ENCODE measurements around the gene GPATCH4.

- TF ChIP-seq POLR2A (IDR thresholded peaks at IDR 0.05), result no peak
- TF ChIP-seq, protein P1, sequence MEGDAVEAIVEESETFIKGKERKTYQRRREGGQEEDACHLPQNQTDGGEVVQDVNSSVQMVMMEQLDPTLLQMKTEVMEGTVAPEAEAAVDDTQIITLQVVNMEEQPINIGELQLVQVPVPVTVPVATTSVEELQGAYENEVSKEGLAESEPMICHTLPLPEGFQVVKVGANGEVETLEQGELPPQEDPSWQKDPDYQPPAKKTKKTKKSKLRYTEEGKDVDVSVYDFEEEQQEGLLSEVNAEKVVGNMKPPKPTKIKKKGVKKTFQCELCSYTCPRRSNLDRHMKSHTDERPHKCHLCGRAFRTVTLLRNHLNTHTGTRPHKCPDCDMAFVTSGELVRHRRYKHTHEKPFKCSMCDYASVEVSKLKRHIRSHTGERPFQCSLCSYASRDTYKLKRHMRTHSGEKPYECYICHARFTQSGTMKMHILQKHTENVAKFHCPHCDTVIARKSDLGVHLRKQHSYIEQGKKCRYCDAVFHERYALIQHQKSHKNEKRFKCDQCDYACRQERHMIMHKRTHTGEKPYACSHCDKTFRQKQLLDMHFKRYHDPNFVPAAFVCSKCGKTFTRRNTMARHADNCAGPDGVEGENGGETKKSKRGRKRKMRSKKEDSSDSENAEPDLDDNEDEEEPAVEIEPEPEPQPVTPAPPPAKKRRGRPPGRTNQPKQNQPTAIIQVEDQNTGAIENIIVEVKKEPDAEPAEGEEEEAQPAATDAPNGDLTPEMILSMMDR (IDR thresholded peaks at IDR 0.05 in 4 of 5, conservative IDR thresholded peaks at IDR 0.05 in 1 of 5), result no peak
These were observed 29.9 kb downstream of the GPATCH4 start for GRCh38 chr1:156571261-156571852.

All from gastrocnemius medialis (tissue), 4 donors.